HS-5 (cell line): Measurements from ENCODE around the gene NPLOC4.
"Not testable (repeated sequence)": the region's sequence is repeated elsewhere in the genome, so short reads cannot be mapped to it uniquely, and the experiment has no call there.

Experiments used
- DNase-seq: peaks from one replicate; pipeline ENCODE4 v3.0.0-alpha.2; 2012; ENCODE audit warnings: low read depth

Gene NPLOC4

GRCh38 chr17:81635431-81635830, 1.5 kb downstream of the NPLOC4 start:
- DNase-seq = no peak

- no peak for DNase-seq
These were observed 5.4 kb downstream of the NPLOC4 start for GRCh38 chr17:81631482-81631881.

- no peak for DNase-seq
These were observed 6.6 kb downstream of the NPLOC4 start for GRCh38 chr17:81630274-81630673.

- no peak for DNase-seq
These were observed 15.3 kb downstream of the NPLOC4 start for GRCh38 chr17:81621494-81622130.

GRCh38 chr17:81618307-81618706, 18.6 kb downstream of the NPLOC4 start:
- DNase-seq = not testable (repeated sequence)

- DNase-seq = no peak
These were observed 20.0 kb downstream of the NPLOC4 start for GRCh38 chr17:81616877-81617276.

- DNase-seq = no peak
These were observed 21.4 kb downstream of the NPLOC4 start for GRCh38 chr17:81615401-81615930.

- no peak for DNase-seq
These were observed 24.5 kb downstream of the NPLOC4 start for GRCh38 chr17:81612172-81612970.

GRCh38 chr17:81609541-81610311, 27.2 kb downstream of the NPLOC4 start:
- no peak for DNase-seq

- no peak for DNase-seq
These were observed 28.3 kb downstream of the NPLOC4 start for GRCh38 chr17:81608605-81609004.

GRCh38 chr17:81608082-81608481, 28.8 kb downstream of the NPLOC4 start:
- DNase-seq = no peak

GRCh38 chr17:81607431-81607830, 29.5 kb downstream of the NPLOC4 start:
- DNase-seq = no peak

GRCh38 chr17:81603846-81604610, 32.9 kb downstream of the NPLOC4 start:
- no peak for DNase-seq

- DNase-seq = no peak
These were observed 35.3 kb downstream of the NPLOC4 start for GRCh38 chr17:81601525-81602120.

GRCh38 chr17:81599719-81600486, 37.0 kb downstream of the NPLOC4 start:
- no peak for DNase-seq

GRCh38 chr17:81593105-81593871, 43.6 kb downstream of the NPLOC4 start:
- DNase-seq = no peak

GRCh38 chr17:81591971-81592370, 44.9 kb downstream of the NPLOC4 start:
- no peak for DNase-seq

GRCh38 chr17:81590121-81590520, 46.8 kb downstream of the NPLOC4 start:
- no peak for DNase-seq

GRCh38 chr17:81589612-81590011, 47.3 kb downstream of the NPLOC4 start:
- DNase-seq = no peak

- no peak for DNase-seq
These were observed 50.8 kb downstream of the NPLOC4 start for GRCh38 chr17:81586096-81586495.
